Trophoblast cell (in vitro differentiated cells and primary cell): ENCODE measurements around the gene N4BP3.

Experiments
- DNase-seq, 2 donors: peaks; one replicate each; pipeline ENCODE4 v3.0.0-alpha.2; 2016
- H2AFZ ChIP-seq: 2 replicates; pipeline ENCODE4 v1.6.1; 2013; ENCODE audit warnings: low read length, moderate library complexity, mild to moderate bottlenecking; ENCODE audit not compliant: insufficient read depth, poor library complexity
- H2AK5ac ChIP-seq: 2 replicates; pipeline ENCODE4 v1.6.1; 2013; ENCODE audit warnings: mild to moderate bottlenecking, low read length
- H2BK120ac ChIP-seq: 2 replicates; pipeline ENCODE4 v1.6.1; 2013; ENCODE audit warnings: low read length, mild to moderate bottlenecking, moderate library complexity; ENCODE audit not compliant: insufficient read depth, poor library complexity
- H2BK12ac ChIP-seq: 2 replicates; pipeline ENCODE4 v1.6.1; 2013; ENCODE audit warnings: mild to moderate bottlenecking, low read length, moderate library complexity
- H2BK5ac ChIP-seq: 2 replicates; pipeline ENCODE4 v1.6.1; 2013; ENCODE audit warnings: low read length, low read depth, moderate library complexity, mild to moderate bottlenecking; ENCODE audit not compliant: poor library complexity
- H3K14ac ChIP-seq: 2 replicates; pipeline ENCODE4 v1.6.1; 2013; ENCODE audit warnings: mild to moderate bottlenecking, low read length
- H3K18ac ChIP-seq: 2 replicates; pipeline ENCODE4 v1.6.1; 2013; ENCODE audit warnings: mild to moderate bottlenecking, low read length
- H3K23ac ChIP-seq: 2 replicates; pipeline ENCODE4 v1.6.1; 2013; ENCODE audit warnings: low read length
- H3K27ac ChIP-seq: 2 replicates; pipeline ENCODE4 v1.5.1; 2013; ENCODE audit warnings: low read depth, mild to moderate bottlenecking, inconsistent platforms, low read length, moderate library complexity
- H3K27me3 ChIP-seq: 2 replicates; pipeline ENCODE4 v1.6.1; 2013; ENCODE audit warnings: inconsistent platforms, mild to moderate bottlenecking, low read length, moderate library complexity; ENCODE audit not compliant: insufficient read depth
- H3K36me3 ChIP-seq, 2 experiments: 1 replicate in 1 of 2; 2 replicates in 1 of 2; pipeline ENCODE4 v1.6.1; 2013; ENCODE audit warnings: low read length in 2 of 2, mild to moderate bottlenecking in 2 of 2, moderate library complexity in 1 of 2; ENCODE audit not compliant: insufficient read depth in 2 of 2, control insufficient read depth in 1 of 2
- H3K4ac ChIP-seq: 2 replicates; pipeline ENCODE4 v1.6.1; 2013; ENCODE audit warnings: low read depth, mild to moderate bottlenecking, low read length, moderate library complexity
- H3K4me1 ChIP-seq, 2 experiments: 1 replicate in 1 of 2; 2 replicates in 1 of 2; pipeline ENCODE4 v1.6.1; 2013; ENCODE audit warnings: low read length in 2 of 2, mild to moderate bottlenecking in 2 of 2, moderate library complexity in 1 of 2; ENCODE audit not compliant: insufficient read depth in 2 of 2, control insufficient read depth in 1 of 2
- H3K4me2 ChIP-seq: 2 replicates; pipeline ENCODE4 v1.6.1; 2013; ENCODE audit warnings: inconsistent platforms, mild to moderate bottlenecking, low read length, moderate library complexity
- H3K4me3 ChIP-seq: 2 replicates; pipeline ENCODE4 v1.5.1; 2013; ENCODE audit warnings: mild to moderate bottlenecking, low read depth, low read length, inconsistent platforms
- H3K79me1 ChIP-seq: one replicate; pipeline ENCODE4 v1.6.1; 2013; ENCODE audit warnings: low read length
- H3K79me2 ChIP-seq: 2 replicates; pipeline ENCODE4 v1.6.1; 2013; ENCODE audit warnings: low read length, mild to moderate bottlenecking; ENCODE audit not compliant: control insufficient read depth, insufficient read depth, poor library complexity
- H3K9ac ChIP-seq: 2 replicates; pipeline ENCODE4 v1.6.1; 2013; ENCODE audit warnings: mild to moderate bottlenecking, low read length
- H3K9me3 ChIP-seq: 2 replicates; pipeline ENCODE4 v1.6.1; 2013; ENCODE audit warnings: low read depth, mild to moderate bottlenecking, control low read depth, inconsistent platforms, low read length; ENCODE audit not compliant: insufficient read depth
- H4K12ac ChIP-seq: 2 replicates; pipeline ENCODE4 v1.6.1; 2013; ENCODE audit warnings: low read depth, mild to moderate bottlenecking, low read length, moderate library complexity
- H4K8ac ChIP-seq: 2 replicates; pipeline ENCODE4 v1.6.1; 2013; ENCODE audit warnings: low read depth, mild to moderate bottlenecking, low read length, moderate library complexity
- H4K91ac ChIP-seq: one replicate; pipeline ENCODE4 v1.6.1; 2013; ENCODE audit warnings: low read depth, mild to moderate bottlenecking, low read length, moderate library complexity
- WGBS: extraction: QIAGEN DNeasy Blood & Tissue Kit; methylation state at CpG from one replicate; pipeline ENCODE4 v1.1.7; 2013; ENCODE audit warnings: missing lambda C conversion rate; ENCODE audit not compliant: insufficient read length, insufficient coverage; ENCODE audit errors: extremely low coverage; 5-methylcytosine and 5-hydroxymethylcytosine counted together

N4BP3 gene

DNA sequence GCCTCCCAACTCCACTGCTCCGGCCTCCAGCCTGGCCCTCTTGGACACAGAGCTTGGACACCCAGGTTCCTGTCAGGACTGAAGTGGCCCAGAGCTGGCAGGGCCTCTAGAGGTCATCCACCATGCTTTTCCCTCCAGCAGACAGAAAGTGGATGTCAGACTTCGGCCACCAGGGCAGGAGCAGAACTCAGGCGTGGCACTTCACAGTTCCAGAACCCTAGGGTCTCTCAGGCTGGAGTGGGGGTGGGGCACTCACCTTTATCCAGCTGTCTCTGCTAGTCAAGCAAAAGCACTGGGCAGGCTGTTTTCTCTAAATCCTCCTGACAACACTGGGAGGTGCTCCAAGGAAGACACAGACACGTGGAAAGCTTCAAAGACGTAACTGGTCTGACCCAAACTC is 35.6 kb upstream of the N4BP3 start:
- peak; percentile 17 to 51 for DNase-seq
- H2AFZ ChIP-seq, result no peak overlapping the region

GRCh38 chr5:178078197-178079010 is 34.9 kb upstream of the N4BP3 start:
- Histone ChIP-seq H4K91ac (no peak overlapping the region), H3K14ac (no peak overlapping the region), H3K36me3 (no peaks in the 10 kb centered on the region), H3K23ac (no peak overlapping the region), H2AK5ac (no peak overlapping the region), H4K12ac (no peak overlapping the region), H2BK5ac (no peak overlapping the region), H3K9ac (no peak overlapping the region), H2BK12ac (no peak overlapping the region), H3K79me1 (peaks cover 7% of the 10 kb centered on the region), H3K4me1 (peaks cover 11 to 23% of the 10 kb centered on the region in 2 experiments), H3K27me3 (no peaks in the 10 kb centered on the region), H3K4ac (no peak overlapping the region), H2AFZ (no peak overlapping the region), H2BK120ac (no peak overlapping the region), H3K4me3 (no peak overlapping the region), H3K9me3 (peaks cover 2% of the 10 kb centered on the region), H3K79me2 (no peaks in the 10 kb centered on the region), H4K8ac (no peak overlapping the region), H3K18ac (no peak overlapping the region), H3K27ac (no peak overlapping the region), H3K4me2 (no peak overlapping the region)
- WGBS, result no CpG with 5 or more reads among the region's 22 CpGs
- peak; percentile 84 to 92 for DNase-seq

More for the DNA sequence above, 35.6 kb upstream of the N4BP3 start:
- no peak overlapping the region for H4K91ac ChIP-seq
- no peak overlapping the region for H2BK12ac ChIP-seq
- H3K18ac ChIP-seq, result no peak overlapping the region
- no peaks in the 10 kb centered on the region for H3K27me3 ChIP-seq
- no peak overlapping the region for H3K4me3 ChIP-seq
- no peak overlapping the region for H3K9ac ChIP-seq
- H3K36me3 ChIP-seq, result no peaks in the 10 kb centered on the region
- WGBS, result no CpG with 5 or more reads among the region's 5 CpGs
- peaks cover 7% of the 10 kb centered on the region for H3K79me1 ChIP-seq
- H4K8ac ChIP-seq, result no peak overlapping the region
- H3K23ac ChIP-seq, result no peak overlapping the region
- no peak overlapping the region for H2BK120ac ChIP-seq
- no peak overlapping the region for H2AK5ac ChIP-seq
- no peak overlapping the region for H3K4me2 ChIP-seq
- H3K27ac ChIP-seq, result no peak overlapping the region
- H2BK5ac ChIP-seq, result no peak overlapping the region
- H3K4ac ChIP-seq, result no peak overlapping the region
- no peak overlapping the region for H4K12ac ChIP-seq
- no peak overlapping the region for H3K14ac ChIP-seq
- peaks cover 2% of the 10 kb centered on the region for H3K9me3 ChIP-seq
- no peaks in the 10 kb centered on the region for H3K79me2 ChIP-seq
- H3K4me1 ChIP-seq, result peaks cover 11 to 21% of the 10 kb centered on the region in 2 experiments

DNA sequence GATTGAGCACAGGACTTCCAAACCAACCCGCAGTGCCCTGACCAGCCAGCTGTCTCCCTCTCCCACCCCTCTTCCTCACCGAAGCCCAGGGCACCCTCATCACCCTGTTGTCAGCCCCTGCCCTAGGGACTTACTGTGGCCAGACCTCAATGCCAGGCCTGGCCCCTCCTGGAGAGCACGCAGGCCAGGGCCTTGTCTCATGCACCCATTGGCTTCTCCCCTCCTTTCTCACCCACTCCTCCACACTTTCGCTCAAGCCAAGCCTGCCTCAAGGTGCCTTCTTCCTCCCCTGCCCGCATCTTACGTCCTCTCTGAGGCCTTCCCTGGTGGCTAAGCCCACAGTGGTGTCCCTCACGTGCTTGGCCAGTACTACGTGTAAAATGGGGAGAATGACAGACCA is 33.3 kb upstream of the N4BP3 start:
- H3K4me2 ChIP-seq, result no peak overlapping the region
- no CpG with 5 or more reads among the region's 8 CpGs for WGBS
- H4K8ac ChIP-seq, result peak overlapping the region; percentile 57
- peak overlapping the region; percentile 1 for H3K18ac ChIP-seq
- H2BK120ac ChIP-seq, result peak overlapping the region; percentile 78
- peaks cover 7% of the 10 kb centered on the region for H3K79me1 ChIP-seq
- peaks cover 18 to 30% of the 10 kb centered on the region in 2 experiments for H3K4me1 ChIP-seq
- no peaks in the 10 kb centered on the region for H3K27me3 ChIP-seq
- H4K12ac ChIP-seq, result no peak overlapping the region
- H3K4me3 ChIP-seq, result no peak overlapping the region
- H2AFZ ChIP-seq, result no peak overlapping the region
- H3K79me2 ChIP-seq, result no peaks in the 10 kb centered on the region
- peak; percentile 96 to 98 for DNase-seq
- H3K23ac ChIP-seq, result no peak overlapping the region
- H3K9me3 ChIP-seq, result no peaks in the 10 kb centered on the region
- no peak overlapping the region for H3K9ac ChIP-seq
- H4K91ac ChIP-seq, result peak overlapping the region; percentile 76
- peak overlapping the region; percentile 25 for H3K14ac ChIP-seq
- H3K36me3 ChIP-seq, result no peaks in the 10 kb centered on the region
- no peak overlapping the region for H3K27ac ChIP-seq
- H2BK5ac ChIP-seq, result no peak overlapping the region
- H2AK5ac ChIP-seq, result peak overlapping the region; percentile 9
- peak overlapping the region; percentile 90 for H2BK12ac ChIP-seq
- no peak overlapping the region for H3K4ac ChIP-seq

GRCh38 chr5:178080618-178081410 is 32.5 kb upstream of the N4BP3 start:
- Histone ChIP-seq H3K4ac (no peak overlapping the region), H4K12ac (no peak overlapping the region), H2AFZ (no peak overlapping the region), H2BK120ac (no peak overlapping the region), H3K23ac (no peak overlapping the region), H3K27ac (peak overlapping the region; percentile 50), H3K18ac (no peak overlapping the region), H3K4me1 (peaks cover 18 to 30% of the 10 kb centered on the region in 2 experiments), H2BK12ac (no peak overlapping the region), H3K4me2 (peak overlapping the region; percentile 41), H3K14ac (no peak overlapping the region), H3K27me3 (no peaks in the 10 kb centered on the region), H3K79me1 (peaks cover 7% of the 10 kb centered on the region), H2AK5ac (no peak overlapping the region), H2BK5ac (peak overlapping the region; percentile 3), H4K8ac (no peak overlapping the region), H3K4me3 (no peak overlapping the region), H4K91ac (peak overlapping the region; percentile 48), H3K36me3 (no peaks in the 10 kb centered on the region), H3K79me2 (no peaks in the 10 kb centered on the region), H3K9ac (no peak overlapping the region), H3K9me3 (no peaks in the 10 kb centered on the region)
- DNase-seq, result peak; percentile 97 to 99
- no CpG with 5 or more reads among the region's 9 CpGs for WGBS
